Lower leg skin (tissue), 3 donors: Measurements from ENCODE around the gene USP16.

Source experiments
- CTCF ChIP-seq, 3 donors: fragments of 450-650 bp; IDR thresholded peaks; one replicate each; pipeline ENCODE4 v1.5.1; 2016; ENCODE audit warnings: antibody characterized with exemption in 3 of 3, mild to moderate bottlenecking in 3 of 3, moderate library complexity in 2 of 3
- POLR2A ChIP-seq, 2 donors: fragments of 450-650 bp; IDR thresholded peaks; one replicate each; pipeline ENCODE4 v1.6.1; 2016 to 2017; ENCODE audit warnings: antibody characterized with exemption in 2 of 2, mild to moderate bottlenecking in 1 of 2, moderate library complexity in 1 of 2

- TF ChIP-seq POLR2A (IDR thresholded peaks at IDR 0.05): no peak
- TF ChIP-seq CTCF (IDR thresholded peaks at IDR 0.05): no peak
These were observed 73.7 kb downstream of the USP16 start for GRCh38 chr21:29098156-29098555.
